T follicular helper cell (primary cell): ENCODE results near the gene POMC.
"Not testable (repeated sequence)": the region's sequence is repeated elsewhere in the genome, so short reads cannot be mapped to it uniquely, and the experiment has no call there.

ENCODE experiments used
- DNase-seq: peaks from one replicate; pipeline ENCODE4 v3.0.0-alpha.2; 2020; ENCODE audit warnings: low read depth

The POMC gene

GRCh38 chr2:25132299-25132635 is 36.1 kb downstream of the POMC start:
- DNase-seq = no peak

GRCh38 chr2:25131567-25132298 is 36.6 kb downstream of the POMC start:
- no peak for DNase-seq

- no peak for DNase-seq
Measured at GRCh38 chr2:25131253-25131566, 37.2 kb downstream of the POMC start.

GRCh38 chr2:25129901-25130520 is 38.4 kb downstream of the POMC start:
- DNase-seq = no peak

- no peak for DNase-seq
Measured at GRCh38 chr2:25127646-25128045, 40.7 kb downstream of the POMC start.

GRCh38 chr2:25127071-25127470 is 41.3 kb downstream of the POMC start:
- not testable (repeated sequence) for DNase-seq

GRCh38 chr2:25125976-25126375 is 42.4 kb downstream of the POMC start:
- DNase-seq = no peak

- DNase-seq = no peak
Measured at GRCh38 chr2:25125189-25125588, 43.2 kb downstream of the POMC start.

- no peak for DNase-seq
Measured at GRCh38 chr2:25123682-25124081, 44.7 kb downstream of the POMC start.

GRCh38 chr2:25122367-25122766 is 46.0 kb downstream of the POMC start:
- no peak for DNase-seq

GRCh38 chr2:25119263-25119662 is 49.1 kb downstream of the POMC start:
- no peak for DNase-seq

- DNase-seq = no peak
Measured at GRCh38 chr2:25116956-25117355, 51.4 kb downstream of the POMC start.

GRCh38 chr2:25115902-25116301 is 52.5 kb downstream of the POMC start:
- no peak for DNase-seq

GRCh38 chr2:25115249-25115883 is 53.0 kb downstream of the POMC start:
- no peak for DNase-seq

GRCh38 chr2:25112113-25112512 is 56.3 kb downstream of the POMC start:
- no peak for DNase-seq
